Measurements from ENCODE around the gene PDXK. TPM values are rescaled to one million over a fixed set of nuclear protein-coding genes. Genes with fewer than 3 reads are reported as not detected.

PDXK gene
- total and polyA plus RNA-seq, 7 donors, result 22.1 to 88.5 (median 26.0) TPM

DNA sequence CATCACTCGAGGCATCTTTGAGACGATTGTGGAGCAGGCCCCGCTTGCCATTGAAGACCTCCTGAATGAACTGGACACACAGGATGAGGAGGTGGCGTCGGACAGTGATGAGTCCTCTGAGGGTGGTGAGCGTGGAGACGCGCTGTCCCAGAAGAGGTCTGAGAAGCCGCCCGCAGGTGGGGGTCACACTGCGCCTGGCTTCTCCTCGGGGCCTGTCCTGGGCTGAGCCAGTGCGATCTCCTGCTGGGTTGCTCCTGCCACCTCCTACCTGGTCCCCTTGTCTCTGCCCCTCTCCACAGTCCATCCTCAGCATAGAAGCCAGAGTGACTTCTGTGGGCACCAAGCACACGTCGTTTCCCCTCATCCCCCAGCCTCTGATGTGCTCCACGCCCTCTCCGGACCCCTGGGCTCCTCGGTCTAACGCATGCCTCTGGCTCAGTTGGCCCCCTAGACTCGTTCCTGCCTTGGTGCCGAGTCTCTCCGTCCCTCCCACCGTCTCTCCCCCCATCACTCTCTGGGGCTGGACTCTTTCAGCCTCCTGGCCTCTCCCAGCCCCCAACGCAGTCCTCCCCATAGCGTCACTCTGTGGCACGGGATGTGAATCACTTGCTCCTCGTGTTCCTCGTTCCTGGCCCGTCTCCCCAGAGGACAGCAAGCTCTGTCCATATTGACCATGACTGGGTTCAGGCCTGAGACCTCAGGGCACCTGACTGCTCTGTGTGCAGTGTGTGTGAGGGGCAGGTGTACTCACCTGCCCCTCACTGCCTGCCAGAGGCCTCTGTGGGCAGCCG is 79.2 kb downstream of the PDXK start:
- TF ChIP-seq, protein P1, sequence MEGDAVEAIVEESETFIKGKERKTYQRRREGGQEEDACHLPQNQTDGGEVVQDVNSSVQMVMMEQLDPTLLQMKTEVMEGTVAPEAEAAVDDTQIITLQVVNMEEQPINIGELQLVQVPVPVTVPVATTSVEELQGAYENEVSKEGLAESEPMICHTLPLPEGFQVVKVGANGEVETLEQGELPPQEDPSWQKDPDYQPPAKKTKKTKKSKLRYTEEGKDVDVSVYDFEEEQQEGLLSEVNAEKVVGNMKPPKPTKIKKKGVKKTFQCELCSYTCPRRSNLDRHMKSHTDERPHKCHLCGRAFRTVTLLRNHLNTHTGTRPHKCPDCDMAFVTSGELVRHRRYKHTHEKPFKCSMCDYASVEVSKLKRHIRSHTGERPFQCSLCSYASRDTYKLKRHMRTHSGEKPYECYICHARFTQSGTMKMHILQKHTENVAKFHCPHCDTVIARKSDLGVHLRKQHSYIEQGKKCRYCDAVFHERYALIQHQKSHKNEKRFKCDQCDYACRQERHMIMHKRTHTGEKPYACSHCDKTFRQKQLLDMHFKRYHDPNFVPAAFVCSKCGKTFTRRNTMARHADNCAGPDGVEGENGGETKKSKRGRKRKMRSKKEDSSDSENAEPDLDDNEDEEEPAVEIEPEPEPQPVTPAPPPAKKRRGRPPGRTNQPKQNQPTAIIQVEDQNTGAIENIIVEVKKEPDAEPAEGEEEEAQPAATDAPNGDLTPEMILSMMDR (IDR thresholded peaks at IDR 0.05), result no peak
- TF ChIP-seq POLR2AphosphoS5 (IDR thresholded peaks at IDR 0.05) (no peak), POLR2A (IDR thresholded peaks at IDR 0.05) (no peak), EP300 (IDR thresholded peaks at IDR 0.05) (no peak)
- DNase-seq, result no peak
- intact Hi-C loops (cut with DNase I), result no loop called here
- H3K27me3 ChIP-seq, result no peaks in the 10 kb centered on the region
- no peak overlapping the region for H3K4me3 ChIP-seq
- H3K9me3 ChIP-seq, result no peaks in the 10 kb centered on the region
- WGBS, 2 donors, result 93 to 95% methylated on average over 30 of the region's 30 CpGs
- H3K27ac ChIP-seq, result no peak overlapping the region
- peaks cover 40 to 100% (median 74%) of the 10 kb centered on the region in 4 donors for H3K36me3 ChIP-seq
- H3K4me1 ChIP-seq, result no peaks in the 10 kb centered on the region

GRCh38 chr21:43799301-43799840 is 80.4 kb downstream of the PDXK start:
- 94% methylated on average over 19 of the region's 19 CpGs for WGBS, 2 donors
- intact Hi-C loops (cut with DNase I), result no loop called here
- no peaks in the 10 kb centered on the region for H3K9me3 ChIP-seq
- no peak overlapping the region for H3K4me3 ChIP-seq
- no peaks in the 10 kb centered on the region for H3K4me1 ChIP-seq
- DNase-seq, result no peak
- H3K27me3 ChIP-seq, result no peaks in the 10 kb centered on the region
- peaks cover 32 to 100% (median 72%) of the 10 kb centered on the region in 4 donors for H3K36me3 ChIP-seq
- TF ChIP-seq POLR2A (IDR thresholded peaks at IDR 0.05), result no peak
- TF ChIP-seq, protein P1 (IDR thresholded peaks at IDR 0.05), result no peak
- TF ChIP-seq POLR2AphosphoS5 (IDR thresholded peaks at IDR 0.05), result no peak
- no peak for TF ChIP-seq EP300 (IDR thresholded peaks at IDR 0.05)
- no peak overlapping the region for H3K27ac ChIP-seq

DNA sequence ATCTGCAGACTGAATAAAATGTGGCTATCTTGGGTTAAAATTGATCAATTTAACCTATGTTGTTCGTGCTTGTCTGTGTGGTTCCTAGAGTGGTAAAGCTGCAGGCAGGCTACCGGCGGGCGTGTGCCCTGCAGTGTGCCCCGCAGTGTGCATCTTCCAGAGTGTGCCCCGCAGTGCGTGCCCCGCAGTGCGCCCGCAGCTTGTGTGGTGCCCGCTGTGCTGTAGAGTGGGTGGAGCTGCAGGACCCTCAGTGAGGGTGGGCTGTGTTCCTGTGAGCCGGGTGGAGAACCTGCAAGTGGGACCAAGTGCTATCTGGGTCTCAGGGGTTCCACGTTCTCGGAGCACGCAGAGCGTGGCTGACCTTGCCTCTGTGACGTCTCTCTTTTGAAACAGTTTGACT is 81.2 kb downstream of the PDXK start:
- no peaks in the 10 kb centered on the region for H3K9me3 ChIP-seq
- peaks cover 31 to 96% (median 69%) of the 10 kb centered on the region in 4 donors for H3K36me3 ChIP-seq
- H3K27me3 ChIP-seq, result no peaks in the 10 kb centered on the region
- no peak for DNase-seq
- intact Hi-C loops (cut with DNase I), result no loop called here
- whole genome bisulfite sequencing, 2 donors, result 96 to 97% methylated on average over 17 of the region's 17 CpGs
- H3K4me3 ChIP-seq, result no peak overlapping the region
- TF ChIP-seq EP300 (IDR thresholded peaks at IDR 0.05) (no peak), POLR2A (IDR thresholded peaks at IDR 0.05) (no peak), POLR2AphosphoS5 (IDR thresholded peaks at IDR 0.05) (no peak)
- TF ChIP-seq, protein P1 (IDR thresholded peaks at IDR 0.05), result no peak
- no peaks in the 10 kb centered on the region for H3K4me1 ChIP-seq
- H3K27ac ChIP-seq, result no peak overlapping the region

GRCh38 chr21:43800566-43800965 is 81.6 kb downstream of the PDXK start:
- Histone ChIP-seq H3K4me3 (no peak overlapping the region), H3K27ac (no peak overlapping the region), H3K4me1 (no peaks in the 10 kb centered on the region), H3K36me3 (peaks cover 31 to 91% (median 67%) of the 10 kb centered on the region in 4 donors), H3K27me3 (no peaks in the 10 kb centered on the region), H3K9me3 (no peaks in the 10 kb centered on the region)
- DNase-seq, result no peak
- WGBS, 2 donors, result 94 to 95% methylated on average over 14 of the region's 14 CpGs
- TF ChIP-seq POLR2A (IDR thresholded peaks at IDR 0.05), result no peak
- no peak for TF ChIP-seq EP300 (IDR thresholded peaks at IDR 0.05)
- intact Hi-C loops (cut with DNase I), result no loop called here

- TF ChIP-seq, protein P1 (IDR thresholded peaks at IDR 0.05), result no peak
- no peak for TF ChIP-seq POLR2A (IDR thresholded peaks at IDR 0.05)
- TF ChIP-seq EP300 (IDR thresholded peaks at IDR 0.05), result no peak
- no peak for TF ChIP-seq POLR2AphosphoS5 (IDR thresholded peaks at IDR 0.05)
- no peak overlapping the region for H3K4me3 ChIP-seq
- H3K27me3 ChIP-seq, result no peaks in the 10 kb centered on the region
- H3K27ac ChIP-seq, result no peak overlapping the region
- H3K36me3 ChIP-seq, result peaks cover 31 to 85% (median 64%) of the 10 kb centered on the region in 4 donors
- 95 to 96% methylated on average over 42 of the region's 42 CpGs for WGBS, 2 donors
- H3K4me1 ChIP-seq, result no peaks in the 10 kb centered on the region
- no peak for DNase-seq
- intact Hi-C loops (cut with DNase I), result no loop called here
- no peaks in the 10 kb centered on the region for H3K9me3 ChIP-seq
Observed at GRCh38 chr21:43801006-43801783, 82.3 kb downstream of the PDXK start.

Data from sigmoid colon (tissue), 7 donors.